Suprapubic skin (tissue), 4 donors: ENCODE measurements around the gene TNS1.

Experiments used
- EP300 ChIP-seq: sonication (generic); formaldehyde crosslinking; IDR thresholded peaks from one replicate; pipeline ENCODE4 v1.6.1; 2017; ENCODE audit warnings: antibody characterized with exemption
- POLR2A ChIP-seq, 2 donors: fragments of 450-650 bp; IDR thresholded peaks; one replicate each; pipeline ENCODE4 v1.6.1; 2017; ENCODE audit warnings: antibody characterized with exemption in 2 of 2, mild to moderate bottlenecking in 2 of 2, moderate library complexity in 2 of 2
- POLR2AphosphoS5 ChIP-seq, 3 donors: sonication (generic); formaldehyde crosslinking; IDR thresholded peaks; one replicate each; pipeline ENCODE4 v1.6.1; 2017; ENCODE audit warnings: antibody characterized with exemption in 3 of 3
- TF ChIP-seq, protein P1 (sequence below), 2 donors: fragments of 200-600 bp in 1 of 2; fragments of 450-650 bp in 1 of 2; sonication (generic) in 1 of 2; IDR thresholded peaks; one replicate each; pipeline ENCODE4 v1.5.1; 2016 to 2019; ENCODE audit warnings: antibody characterized with exemption in 2 of 2, mild to moderate bottlenecking in 1 of 2, moderate library complexity in 1 of 2

DNA sequence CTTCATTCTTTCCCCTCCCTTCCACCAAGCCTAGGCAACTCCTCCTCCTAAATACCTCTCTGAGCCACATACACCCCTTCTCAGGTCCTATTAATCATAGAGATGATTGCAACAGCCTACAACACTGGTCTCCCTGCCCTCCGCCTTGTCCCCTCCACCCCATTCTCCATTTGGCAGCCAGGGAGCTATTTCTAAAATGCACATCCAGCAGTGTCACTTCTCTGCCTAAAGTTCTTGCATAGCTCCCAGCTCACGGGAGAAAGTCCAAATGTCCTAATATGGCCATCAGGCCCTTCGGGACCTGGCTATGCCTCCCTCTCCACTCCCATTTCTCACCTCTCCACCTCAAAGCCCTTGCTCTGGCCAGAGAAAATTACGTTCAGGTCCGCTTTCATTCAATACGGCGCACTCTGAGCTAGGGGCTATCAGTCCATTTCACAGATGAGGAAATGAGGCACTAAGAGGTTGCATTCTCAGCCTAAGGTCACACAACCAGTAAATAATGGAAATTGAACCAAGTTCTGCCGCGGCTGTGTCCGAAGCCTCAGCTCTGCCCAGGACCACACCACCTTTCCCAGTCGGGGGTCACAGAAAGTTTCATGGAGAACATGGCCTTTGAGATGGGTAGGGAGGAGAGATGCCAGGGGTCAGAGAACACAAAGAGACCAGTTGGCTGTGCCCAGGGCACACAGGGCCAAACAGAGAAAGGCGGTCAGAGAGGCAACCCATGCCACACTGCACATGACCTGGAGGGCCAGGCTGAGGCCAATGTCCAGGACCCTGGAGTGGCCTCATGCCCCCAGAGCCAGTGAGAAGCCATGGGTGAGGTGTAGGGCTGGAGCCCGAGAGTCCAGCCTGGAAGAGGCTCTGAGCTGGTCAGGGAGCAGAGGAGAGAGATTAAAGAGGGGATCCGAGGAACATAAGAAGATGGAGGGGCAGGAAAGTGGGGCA is 72.8 kb downstream of the TNS1 start:
- no peak for TF ChIP-seq POLR2A (IDR thresholded peaks at IDR 0.05)
- TF ChIP-seq, protein P1, sequence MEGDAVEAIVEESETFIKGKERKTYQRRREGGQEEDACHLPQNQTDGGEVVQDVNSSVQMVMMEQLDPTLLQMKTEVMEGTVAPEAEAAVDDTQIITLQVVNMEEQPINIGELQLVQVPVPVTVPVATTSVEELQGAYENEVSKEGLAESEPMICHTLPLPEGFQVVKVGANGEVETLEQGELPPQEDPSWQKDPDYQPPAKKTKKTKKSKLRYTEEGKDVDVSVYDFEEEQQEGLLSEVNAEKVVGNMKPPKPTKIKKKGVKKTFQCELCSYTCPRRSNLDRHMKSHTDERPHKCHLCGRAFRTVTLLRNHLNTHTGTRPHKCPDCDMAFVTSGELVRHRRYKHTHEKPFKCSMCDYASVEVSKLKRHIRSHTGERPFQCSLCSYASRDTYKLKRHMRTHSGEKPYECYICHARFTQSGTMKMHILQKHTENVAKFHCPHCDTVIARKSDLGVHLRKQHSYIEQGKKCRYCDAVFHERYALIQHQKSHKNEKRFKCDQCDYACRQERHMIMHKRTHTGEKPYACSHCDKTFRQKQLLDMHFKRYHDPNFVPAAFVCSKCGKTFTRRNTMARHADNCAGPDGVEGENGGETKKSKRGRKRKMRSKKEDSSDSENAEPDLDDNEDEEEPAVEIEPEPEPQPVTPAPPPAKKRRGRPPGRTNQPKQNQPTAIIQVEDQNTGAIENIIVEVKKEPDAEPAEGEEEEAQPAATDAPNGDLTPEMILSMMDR (IDR thresholded peaks at IDR 0.05): no peak
- TF ChIP-seq EP300: peak; percentile 40
- no peak for TF ChIP-seq POLR2AphosphoS5 (IDR thresholded peaks at IDR 0.05)
